OCI-LY3 (cell line): ENCODE results near the gene ST7.

Experiments
- CTCF ChIP-seq: fragments of 200-600, 300-600 bp; sonication (generic); IDR thresholded peaks from 2 replicates; pipeline ENCODE4 v1.5.1; 2014; ENCODE audit warnings: antibody characterized with exemption, low read length, low read depth
- EZH2phosphoT487 ChIP-seq: fragments of 200-600 bp; shearing (Covaris generic); IDR thresholded peaks from 2 replicates; pipeline ENCODE4 v1.6.1; 2018; ENCODE audit warnings: antibody characterized with exemption, mixed run types, low read depth

GRCh38 chr7:117220836-117221235 is 267.5 kb downstream of the ST7 start:
- TF ChIP-seq CTCF (no peak), EZH2phosphoT487 (no peak)
